ENCODE data around the gene COL1A1. TPM values are rescaled to one million over a fixed set of nuclear protein-coding genes. Genes with fewer than 3 reads are reported as not detected.

Gene COL1A1
- total RNA-seq, 1 experiment from 2014 or later, result 104 TPM

- H2BK20ac ChIP-seq (ENCODE audit: low read depth, low read length, poor library complexity, severe bottlenecking), result no peak overlapping the region
Observed at GRCh38 chr17:50199803-50200456, 1.5 kb downstream of the COL1A1 start.

More at GRCh38 chr17:50199803-50200456, 1.5 kb downstream of the COL1A1 start:
- Histone ChIP-seq H2AFZ (ENCODE audit: low read length) (no peak overlapping the region), H3K4me2 (ENCODE audit: insufficient read depth, insufficient read length, low read length) (peak overlapping the region; percentile 63), H3K79me1 (ENCODE audit: insufficient read depth, low read depth, low read length, poor library complexity, severe bottlenecking) (no peaks in the 10 kb centered on the region), H3K79me2 (ENCODE audit: insufficient read depth, low read length) (no peaks in the 10 kb centered on the region), H3K14ac (ENCODE audit: insufficient read depth, low read length) (no peak overlapping the region), H2BK120ac (ENCODE audit: low read depth, low read length, poor library complexity, severe bottlenecking) (no peak overlapping the region), H3K18ac (ENCODE audit: insufficient read length, low read depth, low read length) (no peak overlapping the region), H3K4ac (ENCODE audit: low read depth, low read length) (no peak overlapping the region), H3K9me3 (ENCODE audit: control insufficient read depth, low read depth, low read length) (no peaks in the 10 kb centered on the region), H3K27me3 (ENCODE audit: insufficient read depth, low read length) (peaks cover 7% of the 10 kb centered on the region; the same call in 1 of the 2 replicates), H4K20me1 (ENCODE audit: control insufficient read depth, insufficient read depth, insufficient read length) (no peaks in the 10 kb centered on the region), H4K91ac (ENCODE audit: insufficient read length, low read depth, low read length) (no peak overlapping the region), H3K23ac (ENCODE audit: insufficient read length, low read depth, low read length) (no peak overlapping the region), H3K23me2 (ENCODE audit: insufficient read length, low read depth, low read length, poor library complexity, severe bottlenecking) (peaks cover 15% of the 10 kb centered on the region), H2BK15ac (ENCODE audit: low read depth, low read length) (no peak overlapping the region), H3K56ac (ENCODE audit: insufficient read length, low read depth, low read length) (no peak overlapping the region), H2BK5ac (ENCODE audit: insufficient read length, low read length) (no peak overlapping the region), H4K5ac (ENCODE audit: insufficient read length, low read depth, low read length) (no peak overlapping the region), H4K8ac (replicated peaks; ENCODE audit: insufficient read length, low read depth, low read length) (no peak overlapping the region), H3K4me1 (ENCODE audit: insufficient read depth, low read length) (no peaks in the 10 kb centered on the region), H3T11ph (ENCODE audit: low read length) (no peak overlapping the region), H3K27ac (ENCODE audit: insufficient read length, low read depth, low read length) (no peak overlapping the region), H2AK5ac (ENCODE audit: insufficient read length, low read length) (no peak overlapping the region), H3K9ac (ENCODE audit: extremely low read depth, insufficient read length, low read length) (no peak overlapping the region), H2BK12ac (ENCODE audit: insufficient read length, low read depth, low read length) (no peak overlapping the region)
- no CpG with 5 or more reads among the region's 36 CpGs for WGBS (ENCODE audit: extremely low coverage, insufficient read length, low lambda C conversion rate)
- TF ChIP-seq CTCF (conservative IDR thresholded peaks at IDR 0.05), result no peak
- H3K4me1 Mint-ChIP-seq, result peaks cover 14 to 32% of the 10 kb centered on the region in 2 experiments
- DNase-seq, result peak; percentile 97
- no peaks in the 10 kb centered on the region; a peak in 2 of 5 replicates for H3K9me3 Mint-ChIP-seq
- peaks cover 40% of the 10 kb centered on the region for H3K27me3 Mint-ChIP-seq (ENCODE audit: low read depth)
- peaks cover 0 to 38% (median 33%) of the 10 kb centered on the region in 3 experiments; a peak in 5 of 7 replicates for H3K36me3 Mint-ChIP-seq (ENCODE audit: insufficient read depth in 1 of 3, low read depth in 3 of 3)
- peak overlapping the region; percentile 62 to 95 (median 77); a peak in 3 of 7 replicates for H3K27ac Mint-ChIP-seq
- H3K4me3 Mint-ChIP-seq, result peak overlapping the region; percentile 81 to 88

Data from H9 (cell line).